Activated B cell treated with CpG ODN at 0.5 μM for 24 hours (primary cell): ENCODE data around the gene PRRT1B. TPM values are rescaled to one million over a fixed set of nuclear protein-coding genes. Genes with fewer than 3 reads are reported as not detected.

Experiments used
- ATAC-seq: fragments of 200-7000 bp; cut with Tn5 transposase; one replicate; pipeline ENCODE4 v1.10.0; 2021; ENCODE audit warnings: low read depth, mild to moderate bottlenecking, moderate library complexity
- CTCF ChIA-PET: fragments of 350-600 bp; sonication (Branson Sonifier 250); formaldehyde crosslinking; loops from one replicate; lab custom pipeline; 2021; ENCODE audit warnings: antibody characterized with exemption; lab: Charles Lee
- POLR2A ChIA-PET: fragments of 350-600 bp; sonication (Branson Sonifier 250); formaldehyde crosslinking; loops from one replicate; lab custom pipeline; 2021; ENCODE audit warnings: antibody characterized with exemption; lab: Charles Lee
- DNase-seq: peaks from one replicate; pipeline ENCODE4 v3.0.0; 2022
- H3K27ac Mint-ChIP-seq: one replicate; pipeline ENCODE4 v1.8.0; 2020; ENCODE audit warnings: mixed read lengths
- H3K27me3 Mint-ChIP-seq: one replicate; pipeline ENCODE4 v1.8.0; 2021; ENCODE audit warnings: mixed read lengths
- H3K36me3 Mint-ChIP-seq: one replicate; pipeline ENCODE4 v1.8.0; 2021; ENCODE audit warnings: low read depth, mixed read lengths
- H3K4me1 Mint-ChIP-seq: one replicate; pipeline ENCODE4 v1.8.0; 2021; ENCODE audit warnings: mixed read lengths
- H3K4me3 Mint-ChIP-seq: one replicate; pipeline ENCODE4 v1.8.0; 2020; ENCODE audit warnings: mild to moderate bottlenecking, mixed read lengths
- H3K9me3 Mint-ChIP-seq: one replicate; pipeline ENCODE4 v1.8.0; 2020; ENCODE audit warnings: mixed read lengths
- CTCF ChIP-seq: fragments of 200-600 bp; IDR thresholded peaks from one replicate; pipeline ENCODE4 v1.8.0; 2022; ENCODE audit warnings: antibody characterized with exemption, mild to moderate bottlenecking
- intact Hi-C: fragments of 100-400 bp; cut with micrococcal nuclease; formaldehyde crosslinking; loops from one replicate; pipeline ENCODE4 v1.15.1; 2024
- total RNA-seq: library from RNA; stranded (reverse); gene quantifications from 2 replicates; pipeline ENCODE4 v1.2.3, GENCODE V29; 2022

Gene PRRT1B
- total RNA-seq, 1 donor from 2014 or later = not detected

- ATAC-seq (no peak), DNase-seq (no peak)
- no peak for TF ChIP-seq CTCF
- Mint-ChIP-seq H3K9me3 (no peaks in the 10 kb centered on the region), H3K4me3 (peak overlapping the region; percentile 52), H3K4me1 (peaks cover 25% of the 10 kb centered on the region), H3K27me3 (no peaks in the 10 kb centered on the region), H3K36me3 (peaks cover 36% of the 10 kb centered on the region), H3K27ac (no peak overlapping the region)
- intact Hi-C loops = no loop called here
- ChIA-PET CTCF (interaction anchor here (0.9 kb wide), 1 partner anchor 78 kb away, joined by 3 read pairs; no protein-coding TSS in a partner anchor), POLR2A (no interaction called here)
Observed at GRCh38 chr9:131500939-131501541, 44.3 kb upstream of the PRRT1B start.

- ChIA-PET POLR2A (interaction anchor here (0.5 to 2.0 kb wide), 6 partner anchors 63 to 378 kb away, joined by 3 to 14 read pairs (median 8); partner anchors contain the start of gene NUP214), CTCF (no interaction called here)
- H3K9me3 Mint-ChIP-seq = no peaks in the 10 kb centered on the region
- peak within 1 kb of the TSS; percentile 90 for H3K4me3 Mint-ChIP-seq
- ATAC-seq = peak; percentile 87
- intact Hi-C loops = loop anchor here (2.0 kb wide), 3 partner anchors 28 to 244 kb away; partner anchors contain the start of gene UCK1
- peaks cover 28% of the 10 kb centered on the region for H3K36me3 Mint-ChIP-seq
- H3K4me1 Mint-ChIP-seq = peaks cover 25% of the 10 kb centered on the region
- no peaks in the 10 kb centered on the region for H3K27me3 Mint-ChIP-seq
- peak; percentile 89 for DNase-seq
- H3K27ac Mint-ChIP-seq = peak within 1 kb of the TSS; percentile 72
- no peak for TF ChIP-seq CTCF
Observed at GRCh38 chr9:131502781-131503625, 42.3 kb upstream of the PRRT1B start, which contains the start of gene POMT1. POMT1 (plus strand) TSS chr9:131502918; CDS start chr9:131504219, 1,301 bp downstream.

GRCh38 chr9:131503626-131504465, 41.5 kb upstream of the PRRT1B start:
- Mint-ChIP-seq H3K27me3 (no peaks in the 10 kb centered on the region), H3K4me3 (peak overlapping the region; percentile 90), H3K9me3 (no peaks in the 10 kb centered on the region), H3K27ac (peak overlapping the region; percentile 72), H3K36me3 (peaks cover 24% of the 10 kb centered on the region), H3K4me1 (peaks cover 25% of the 10 kb centered on the region)
- TF ChIP-seq CTCF = no peak
- intact Hi-C loops = loop anchor here (2.0 kb wide), 3 partner anchors 27 to 243 kb away; partner anchors contain the start of gene UCK1
- CTCF ChIA-PET = no interaction called here
- POLR2A ChIA-PET = interaction anchor here (0.5 to 2.0 kb wide), 6 partner anchors 62 to 379 kb away, joined by 3 to 14 read pairs (median 8); partner anchors contain the start of gene NUP214
- DNase-seq (no peak), ATAC-seq (no peak)

GRCh38 chr9:131505012-131505411, 40.3 kb upstream of the PRRT1B start:
- H3K4me3 Mint-ChIP-seq = no peak overlapping the region
- ATAC-seq = no peak
- intact Hi-C loops = no loop called here
- CTCF ChIA-PET = no interaction called here
- TF ChIP-seq CTCF = no peak
- H3K27ac Mint-ChIP-seq = no peak overlapping the region
- no peaks in the 10 kb centered on the region for H3K9me3 Mint-ChIP-seq
- no peak for DNase-seq
- peaks cover 23% of the 10 kb centered on the region for H3K36me3 Mint-ChIP-seq
- peaks cover 25% of the 10 kb centered on the region for H3K4me1 Mint-ChIP-seq
- H3K27me3 Mint-ChIP-seq = no peaks in the 10 kb centered on the region
- POLR2A ChIA-PET = no interaction called here
